22Rv1 (cell line): ENCODE data around the gene FHOD3.

Source experiments
- H3K27ac ChIP-seq: fragments of 450-650 bp; 2 replicates; pipeline ENCODE4 v1.5.1; 2017
- CTCF ChIP-seq: fragments of 450-650 bp; IDR thresholded peaks from 2 replicates; pipeline ENCODE4 v1.5.1; 2017; ENCODE audit warnings: mild to moderate bottlenecking
- ZFX ChIP-seq: fragments of 450-650 bp; IDR thresholded peaks from 2 replicates; pipeline ENCODE4 v1.6.1; 2017; ENCODE audit warnings: antibody characterized with exemption, borderline replicate concordance

The FHOD3 gene

GRCh38 chr18:36265015-36265414, 32.5 kb upstream of the FHOD3 start:
- no peak overlapping the region for H3K27ac ChIP-seq
- no peak for TF ChIP-seq CTCF
- TF ChIP-seq ZFX, result no peak

GRCh38 chr18:36269157-36269556, 28.4 kb upstream of the FHOD3 start:
- TF ChIP-seq CTCF (no peak), ZFX (no peak)

GRCh38 chr18:36271153-36271552, 26.4 kb upstream of the FHOD3 start:
- TF ChIP-seq CTCF, result no peak
- TF ChIP-seq ZFX, result no peak
- no peak overlapping the region for H3K27ac ChIP-seq

More at GRCh38 chr18:36269157-36269556, 28.4 kb upstream of the FHOD3 start:
- no peak overlapping the region for H3K27ac ChIP-seq

- TF ChIP-seq CTCF (no peak), ZFX (no peak)
- H3K27ac ChIP-seq, result no peak overlapping the region
These were observed 24.2 kb upstream of the FHOD3 start for GRCh38 chr18:36273347-36273746.

- TF ChIP-seq CTCF (no peak), ZFX (no peak)
These were observed 23.3 kb upstream of the FHOD3 start for GRCh38 chr18:36274083-36274715.

GRCh38 chr18:36275561-36275960, 22.0 kb upstream of the FHOD3 start:
- TF ChIP-seq ZFX (no peak), CTCF (no peak)
- H3K27ac ChIP-seq, result no peak overlapping the region

More at GRCh38 chr18:36274083-36274715, 23.3 kb upstream of the FHOD3 start:
- H3K27ac ChIP-seq, result no peak overlapping the region

- no peak for TF ChIP-seq CTCF
- no peak for TF ChIP-seq ZFX
- no peak overlapping the region for H3K27ac ChIP-seq
These were observed 18.5 kb upstream of the FHOD3 start for GRCh38 chr18:36279001-36279400.
